DND-41 (cell line): ENCODE results near the gene PANK1.

Experiments used
- CTCF ChIP-seq: IDR thresholded peaks from 2 replicates; pipeline ENCODE4 v1.5.1; 2012; ENCODE audit warnings: borderline replicate concordance, low read length, moderate library complexity, mild to moderate bottlenecking; ENCODE audit not compliant: poor library complexity, severe bottlenecking; ENCODE audit errors: extremely low read depth
- EZH2 ChIP-seq: IDR thresholded peaks from 3 replicates; pipeline ENCODE4 v1.6.1; 2012; ENCODE audit warnings: borderline replicate concordance, low read depth, mild to moderate bottlenecking, moderate library complexity, low read length, inconsistent platforms; ENCODE audit not compliant: severe bottlenecking

GRCh38 chr10:89589101-89589720 lies 55.8 kb downstream of the PANK1 start:
- TF ChIP-seq EZH2, result no peak
- no peak for TF ChIP-seq CTCF
